ENCODE measurements around the gene SLC2A1. TPM values are rescaled to one million over a fixed set of nuclear protein-coding genes. Genes with fewer than 3 reads are reported as not detected.

SLC2A1 gene
- total RNA-seq, 4 donors from 2014 or later, result 4.6 to 76.2 (median 28.2) TPM

DNA sequence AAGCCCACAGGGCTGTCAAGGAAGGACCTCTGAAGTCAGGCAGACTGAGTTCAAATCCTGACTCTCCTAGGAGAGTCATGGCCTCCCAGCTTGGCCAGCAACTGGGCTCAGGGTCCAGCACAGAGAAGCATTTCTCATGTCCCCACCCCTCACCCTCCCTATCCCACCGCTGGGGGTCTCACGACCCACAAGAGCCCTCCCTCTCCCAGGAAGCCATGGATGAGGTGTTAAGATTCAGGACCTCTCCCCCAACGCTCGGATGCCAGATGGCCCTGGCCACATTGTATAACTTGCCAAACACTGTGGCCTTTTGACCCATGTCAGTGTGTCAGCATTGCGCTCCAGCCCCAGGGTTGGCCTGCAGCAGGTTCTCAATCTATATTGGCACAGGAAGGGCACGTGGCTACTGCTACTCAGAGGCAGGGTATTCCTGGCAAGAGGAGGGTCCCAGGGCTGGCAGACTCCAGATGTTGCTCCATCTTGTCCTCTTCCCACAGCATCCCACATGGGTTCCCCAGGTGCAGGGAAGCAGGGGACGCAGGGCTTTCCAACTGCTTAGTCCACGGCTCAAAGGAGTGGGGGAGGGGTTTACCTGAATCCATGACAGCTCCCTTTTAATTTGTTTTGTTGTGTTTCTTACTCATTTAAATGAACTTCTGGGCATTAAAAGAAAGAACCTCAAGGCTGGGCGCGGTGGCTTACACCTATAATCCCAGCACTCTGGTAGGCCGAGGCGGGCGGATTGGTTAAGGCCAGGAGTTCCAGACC is 10.5 kb downstream of the SLC2A1 start:
- H3K36me3 ChIP-seq, result no peaks in the 10 kb centered on the region
- DNase-seq, result no peak
- TF ChIP-seq, protein P1, sequence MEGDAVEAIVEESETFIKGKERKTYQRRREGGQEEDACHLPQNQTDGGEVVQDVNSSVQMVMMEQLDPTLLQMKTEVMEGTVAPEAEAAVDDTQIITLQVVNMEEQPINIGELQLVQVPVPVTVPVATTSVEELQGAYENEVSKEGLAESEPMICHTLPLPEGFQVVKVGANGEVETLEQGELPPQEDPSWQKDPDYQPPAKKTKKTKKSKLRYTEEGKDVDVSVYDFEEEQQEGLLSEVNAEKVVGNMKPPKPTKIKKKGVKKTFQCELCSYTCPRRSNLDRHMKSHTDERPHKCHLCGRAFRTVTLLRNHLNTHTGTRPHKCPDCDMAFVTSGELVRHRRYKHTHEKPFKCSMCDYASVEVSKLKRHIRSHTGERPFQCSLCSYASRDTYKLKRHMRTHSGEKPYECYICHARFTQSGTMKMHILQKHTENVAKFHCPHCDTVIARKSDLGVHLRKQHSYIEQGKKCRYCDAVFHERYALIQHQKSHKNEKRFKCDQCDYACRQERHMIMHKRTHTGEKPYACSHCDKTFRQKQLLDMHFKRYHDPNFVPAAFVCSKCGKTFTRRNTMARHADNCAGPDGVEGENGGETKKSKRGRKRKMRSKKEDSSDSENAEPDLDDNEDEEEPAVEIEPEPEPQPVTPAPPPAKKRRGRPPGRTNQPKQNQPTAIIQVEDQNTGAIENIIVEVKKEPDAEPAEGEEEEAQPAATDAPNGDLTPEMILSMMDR (IDR thresholded peaks at IDR 0.05), result no peak
- H3K27me3 ChIP-seq, result no peaks in the 10 kb centered on the region
- intact Hi-C loops (cut with DNase I; ENCODE audit: low total_unique reads), result no loop called here
- no peak overlapping the region for H3K4me3 ChIP-seq
- no peak overlapping the region for H3K27ac ChIP-seq
- no peaks in the 10 kb centered on the region for H3K9me3 ChIP-seq
- no peaks in the 10 kb centered on the region for H3K4me1 ChIP-seq

DNA sequence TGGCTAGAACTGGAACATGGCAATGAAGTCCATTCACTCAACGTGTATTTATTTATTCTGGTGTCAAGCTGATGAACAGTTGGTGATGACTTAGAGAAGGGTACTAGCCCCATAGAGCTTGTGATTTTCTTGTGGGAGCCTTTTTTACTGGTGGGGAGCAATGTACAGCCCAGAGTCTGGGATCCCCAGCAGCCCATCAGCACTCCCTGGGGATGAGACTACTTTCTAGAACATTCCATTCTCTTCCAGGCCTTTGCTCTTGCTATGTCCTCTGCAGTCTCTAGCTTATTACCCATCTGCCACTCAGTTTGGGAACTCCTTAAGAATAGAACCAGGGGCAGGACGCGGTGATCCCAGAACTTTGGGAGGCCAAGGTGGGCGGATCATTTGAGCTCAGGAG is 11.6 kb downstream of the SLC2A1 start:
- Histone ChIP-seq H3K4me1 (no peaks in the 10 kb centered on the region), H3K27ac (no peak overlapping the region)
- intact Hi-C loops (cut with DNase I; ENCODE audit: low total_unique reads), result no loop called here

DNA sequence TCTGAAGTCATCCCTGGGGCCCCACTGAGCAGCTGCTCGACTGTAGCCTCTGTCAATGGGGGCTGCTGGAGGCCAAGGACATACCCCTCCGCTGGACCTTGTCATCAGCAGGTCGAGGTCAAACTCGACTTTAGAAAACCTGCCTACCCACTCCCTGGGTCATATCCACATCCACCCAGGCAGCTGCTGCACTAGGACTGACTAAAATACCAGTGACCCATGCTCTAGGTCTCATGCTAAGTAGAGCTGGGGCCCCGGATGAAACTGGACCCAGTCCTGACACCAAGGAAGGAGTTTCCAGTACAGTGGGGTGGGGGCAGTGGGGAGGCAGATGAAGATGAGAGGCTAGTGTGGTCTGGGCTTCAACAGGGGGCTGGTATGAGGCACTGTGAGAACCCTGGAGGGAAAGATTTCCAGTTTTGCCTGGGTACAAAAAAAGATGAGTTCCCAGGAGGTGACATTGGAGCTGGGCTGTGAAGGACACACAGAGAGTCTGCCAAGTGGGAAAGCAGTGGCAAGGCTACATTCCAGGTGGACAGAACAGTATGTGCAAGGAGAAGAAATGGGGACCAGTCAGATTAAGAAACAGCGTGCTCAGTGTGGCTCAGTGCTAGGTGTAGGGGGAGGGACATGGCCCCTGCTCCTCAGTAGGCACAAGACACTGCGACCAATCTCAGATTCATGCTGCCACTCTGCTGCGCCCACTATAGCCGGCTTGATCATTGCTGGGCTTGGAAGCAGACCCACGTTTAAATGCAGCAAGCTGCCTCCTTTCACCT is 12.4 kb downstream of the SLC2A1 start:
- no peak for DNase-seq
- peaks cover 0 to 3% of the 10 kb centered on the region in 2 donors for H3K4me1 ChIP-seq
- TF ChIP-seq POLR2A (IDR thresholded peaks at IDR 0.05), result no peak
- TF ChIP-seq, protein P1 (IDR thresholded peaks at IDR 0.05), result no peak
- no peak overlapping the region for H3K27ac ChIP-seq
- intact Hi-C loops (cut with DNase I; ENCODE audit: low total_unique reads), result no loop called here
- H3K9me3 ChIP-seq, result no peaks in the 10 kb centered on the region
- no peaks in the 10 kb centered on the region for H3K27me3 ChIP-seq
- no peak overlapping the region for H3K4me3 ChIP-seq
- H3K36me3 ChIP-seq, result no peaks in the 10 kb centered on the region

More for the DNA sequence above, 11.6 kb downstream of the SLC2A1 start:
- TF ChIP-seq POLR2A (IDR thresholded peaks at IDR 0.05), result no peak
- TF ChIP-seq, protein P1 (IDR thresholded peaks at IDR 0.05), result no peak
- no peak for DNase-seq
- no peaks in the 10 kb centered on the region for H3K36me3 ChIP-seq
- H3K27me3 ChIP-seq, result no peaks in the 10 kb centered on the region
- no peaks in the 10 kb centered on the region for H3K9me3 ChIP-seq
- no peak overlapping the region for H3K4me3 ChIP-seq

DNA sequence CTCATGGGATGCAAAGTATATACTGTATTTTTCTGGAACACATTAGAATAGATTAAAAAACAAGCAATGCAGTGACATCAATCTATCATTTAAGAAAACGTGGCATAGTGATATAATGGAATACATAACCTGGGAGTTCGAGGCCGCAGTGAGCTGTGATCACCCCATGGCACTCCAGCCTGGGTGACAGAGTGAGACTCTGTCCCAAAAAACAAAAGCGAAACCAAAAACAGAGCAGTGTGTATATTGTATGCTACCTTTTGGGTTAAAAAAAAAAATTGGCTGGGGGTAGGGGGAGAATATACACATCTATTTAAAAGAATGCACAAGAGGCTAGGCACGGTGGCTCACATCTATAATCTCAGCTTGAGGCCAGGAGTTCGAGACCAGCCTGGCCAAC is 13.5 kb downstream of the SLC2A1 start:
- no peak for DNase-seq
- no peaks in the 10 kb centered on the region for H3K9me3 ChIP-seq
- H3K4me3 ChIP-seq, result no peak overlapping the region
- H3K27ac ChIP-seq, result no peak overlapping the region
- intact Hi-C loops (cut with DNase I; ENCODE audit: low total_unique reads), result no loop called here
- H3K36me3 ChIP-seq, result no peaks in the 10 kb centered on the region
- no peaks in the 10 kb centered on the region for H3K27me3 ChIP-seq
- peaks cover 0 to 3% of the 10 kb centered on the region in 2 donors for H3K4me1 ChIP-seq
- TF ChIP-seq, protein P1 (IDR thresholded peaks at IDR 0.05), result no peak
- TF ChIP-seq POLR2A (IDR thresholded peaks at IDR 0.05), result no peak

Measured in uterus (tissue), 4 donors.